22Rv1 (cell line): ENCODE measurements around the gene GP5.

ENCODE experiments used
- ZFX ChIP-seq: fragments of 450-650 bp; IDR thresholded peaks from 2 replicates; pipeline ENCODE4 v1.6.1; 2017; ENCODE audit warnings: antibody characterized with exemption, borderline replicate concordance
- TF ChIP-seq, protein P1 (sequence below): fragments of 450-650 bp; IDR thresholded peaks from 2 replicates; pipeline ENCODE4 v1.5.1; 2017; ENCODE audit warnings: mild to moderate bottlenecking

DNA sequence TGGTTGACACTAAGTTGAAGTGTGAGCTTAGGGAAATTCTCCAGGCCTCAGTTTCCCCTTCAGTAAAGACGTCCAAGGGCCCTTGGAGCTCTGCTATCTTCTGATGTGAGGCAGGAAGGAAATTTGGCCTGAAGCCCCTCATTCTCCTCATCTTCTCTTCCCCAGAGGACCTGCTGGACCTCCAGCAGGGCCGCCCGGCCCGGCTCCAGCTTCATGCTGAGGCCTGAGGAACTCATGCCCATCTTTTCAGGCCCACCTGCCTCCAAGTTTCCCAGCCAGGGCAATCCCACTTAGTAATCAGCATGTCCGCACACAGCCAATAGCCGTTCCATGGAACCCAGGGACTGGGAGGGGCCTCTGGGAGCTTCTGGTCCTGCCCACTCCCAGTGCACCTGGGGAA, 33.5 kb downstream of the GP5 start:
- TF ChIP-seq, protein P1, sequence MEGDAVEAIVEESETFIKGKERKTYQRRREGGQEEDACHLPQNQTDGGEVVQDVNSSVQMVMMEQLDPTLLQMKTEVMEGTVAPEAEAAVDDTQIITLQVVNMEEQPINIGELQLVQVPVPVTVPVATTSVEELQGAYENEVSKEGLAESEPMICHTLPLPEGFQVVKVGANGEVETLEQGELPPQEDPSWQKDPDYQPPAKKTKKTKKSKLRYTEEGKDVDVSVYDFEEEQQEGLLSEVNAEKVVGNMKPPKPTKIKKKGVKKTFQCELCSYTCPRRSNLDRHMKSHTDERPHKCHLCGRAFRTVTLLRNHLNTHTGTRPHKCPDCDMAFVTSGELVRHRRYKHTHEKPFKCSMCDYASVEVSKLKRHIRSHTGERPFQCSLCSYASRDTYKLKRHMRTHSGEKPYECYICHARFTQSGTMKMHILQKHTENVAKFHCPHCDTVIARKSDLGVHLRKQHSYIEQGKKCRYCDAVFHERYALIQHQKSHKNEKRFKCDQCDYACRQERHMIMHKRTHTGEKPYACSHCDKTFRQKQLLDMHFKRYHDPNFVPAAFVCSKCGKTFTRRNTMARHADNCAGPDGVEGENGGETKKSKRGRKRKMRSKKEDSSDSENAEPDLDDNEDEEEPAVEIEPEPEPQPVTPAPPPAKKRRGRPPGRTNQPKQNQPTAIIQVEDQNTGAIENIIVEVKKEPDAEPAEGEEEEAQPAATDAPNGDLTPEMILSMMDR = no peak
- no peak for TF ChIP-seq ZFX
